Stimulated activated CD4-positive, alpha-beta T cell treated with anti-CD3 and anti-CD28 coated beads, Interleukin-15, amount 100 ng/mL, for 48 hours (primary cell): Measurements from ENCODE around the gene MALRD1.

Experiments used
- DNase-seq, 2 donors: peaks; one replicate each; pipeline ENCODE4 v3.0.0-alpha.2; 2020; ENCODE audit warnings: low read depth in 2 of 2

MALRD1 gene

DNA sequence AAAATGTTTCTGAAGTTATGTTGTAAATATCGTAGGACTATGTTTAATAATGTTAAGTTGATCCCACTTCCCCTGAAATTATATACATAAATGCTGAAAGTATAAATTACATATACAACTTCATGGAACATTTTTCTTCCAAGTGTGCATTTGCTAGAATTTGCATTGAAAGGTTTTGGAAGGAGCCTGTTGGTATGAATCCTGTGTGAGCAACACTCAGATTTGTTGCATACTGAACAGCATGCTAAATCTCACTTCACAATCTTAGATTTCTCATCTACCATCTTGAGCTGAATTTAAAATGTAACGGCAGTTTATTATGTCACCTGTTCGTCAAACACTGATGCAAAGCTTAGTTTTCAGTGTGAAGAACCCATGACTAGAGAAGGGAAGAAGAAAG is 172.6 kb downstream of the MALRD1 start:
- DNase-seq = no peak

DNA sequence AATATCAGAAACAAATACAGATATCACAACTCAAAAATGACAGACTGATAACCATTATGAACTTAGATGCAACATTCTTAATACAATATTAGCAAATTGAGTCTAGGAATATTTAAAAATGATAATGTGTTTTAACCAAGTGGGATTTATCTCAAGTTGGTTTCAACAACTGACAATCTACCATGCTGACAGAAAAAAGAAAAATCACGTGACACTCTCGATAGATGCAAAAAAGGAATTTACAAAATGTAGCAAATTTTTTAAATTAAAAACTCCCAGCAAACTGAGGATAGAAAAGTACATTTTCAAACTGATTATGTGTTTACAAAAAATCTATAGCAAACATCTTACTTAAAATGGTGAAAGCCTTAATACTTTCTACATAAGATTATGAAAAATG is 177.4 kb downstream of the MALRD1 start:
- DNase-seq = no peak

DNA sequence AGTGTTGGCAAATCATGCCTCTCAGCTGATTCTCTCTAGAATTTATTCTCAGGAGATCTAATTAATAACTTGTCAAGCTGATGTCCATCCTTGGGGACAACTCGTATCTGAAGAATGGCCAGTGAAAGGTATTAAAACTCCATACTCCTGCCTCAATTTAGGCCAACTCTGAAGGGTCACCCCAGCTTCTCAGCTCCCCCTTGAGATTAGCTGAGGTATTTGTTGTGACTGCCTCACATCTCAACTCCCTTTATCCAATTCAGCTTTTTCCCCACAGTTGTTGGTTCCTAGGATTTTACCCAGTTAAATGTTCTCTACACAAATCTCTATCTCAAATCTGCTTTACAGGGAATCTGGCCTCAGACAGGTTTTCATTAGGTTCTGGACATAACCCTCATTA is 182.4 kb downstream of the MALRD1 start:
- no peak for DNase-seq

DNA sequence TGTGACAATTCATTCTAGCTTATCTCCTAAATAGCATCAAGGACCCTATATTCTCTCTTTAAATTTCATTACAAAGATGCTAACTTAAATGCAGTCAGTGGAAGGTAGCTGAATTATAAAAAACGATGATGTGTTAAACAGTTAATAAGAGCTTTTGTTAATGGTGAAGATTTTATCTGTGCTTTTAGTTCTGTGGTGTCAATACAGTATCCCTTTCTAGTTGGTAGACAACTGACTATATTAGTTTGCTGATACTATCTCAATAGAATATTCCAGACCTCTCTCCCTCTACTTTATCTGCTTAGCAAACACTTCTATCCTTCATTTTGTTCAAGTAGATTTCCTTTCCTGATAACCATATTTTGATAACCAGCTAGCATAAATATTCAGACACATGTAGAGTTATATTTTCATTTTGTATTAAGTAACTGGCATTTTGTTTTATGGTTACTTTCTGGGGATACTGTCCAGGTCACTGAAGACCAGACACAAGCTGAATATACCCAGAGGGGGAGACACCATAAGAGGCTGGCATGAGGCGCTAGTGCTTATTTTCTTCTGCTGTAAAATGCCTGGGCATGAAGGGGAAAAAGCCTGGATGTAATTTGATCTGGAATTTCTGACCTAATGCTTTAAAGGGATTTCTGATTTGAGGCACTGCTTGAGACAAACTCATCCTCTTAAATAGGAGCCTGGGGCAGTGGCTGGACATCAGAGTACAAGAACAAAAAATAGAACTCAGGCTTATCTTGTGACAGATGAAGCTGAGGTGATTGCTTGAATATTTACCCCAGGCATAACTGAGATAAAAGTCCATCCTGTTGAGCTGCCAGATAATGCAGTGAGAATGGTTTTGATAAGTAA is 197.5 kb downstream of the MALRD1 start:
- DNase-seq = no peak

DNA sequence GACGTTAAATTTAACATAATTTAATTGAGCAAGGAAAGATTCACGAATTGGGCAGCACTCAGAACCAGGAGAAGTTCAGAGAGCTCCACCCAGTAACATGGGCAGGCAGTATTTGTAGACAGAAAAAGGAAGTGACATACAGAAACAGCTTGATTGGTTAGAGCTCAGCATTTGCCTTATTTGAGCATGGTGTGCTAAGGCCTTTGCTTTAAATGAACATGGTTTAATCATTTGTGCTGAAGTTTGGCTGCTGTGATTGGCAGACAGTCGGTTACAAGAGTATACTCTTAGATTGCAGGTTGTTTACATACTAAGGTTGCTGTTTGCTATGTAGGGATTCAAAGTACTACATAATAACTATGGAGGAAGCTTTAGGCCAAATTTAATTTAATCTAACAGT is 199.2 kb downstream of the MALRD1 start:
- DNase-seq = no peak

DNA sequence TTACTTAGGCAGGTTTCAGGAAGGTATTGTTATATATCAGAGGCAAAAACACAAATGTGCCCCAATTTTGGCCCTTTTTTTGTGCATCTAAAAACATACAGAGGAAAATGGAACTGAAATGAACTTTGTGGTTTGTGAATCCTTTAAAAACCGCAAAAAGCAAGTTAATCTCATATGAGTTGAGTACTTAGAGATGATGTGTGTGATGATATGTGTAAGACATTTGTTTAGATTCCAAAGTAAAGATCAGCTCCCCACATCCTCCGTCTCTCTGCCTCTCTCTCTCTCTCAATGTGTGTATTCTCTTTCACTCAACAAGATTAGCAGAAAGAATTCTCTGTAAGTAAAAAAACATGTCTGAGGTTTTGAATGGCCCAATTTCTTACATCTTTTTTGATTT is 201.9 kb downstream of the MALRD1 start:
- DNase-seq = no peak

DNA sequence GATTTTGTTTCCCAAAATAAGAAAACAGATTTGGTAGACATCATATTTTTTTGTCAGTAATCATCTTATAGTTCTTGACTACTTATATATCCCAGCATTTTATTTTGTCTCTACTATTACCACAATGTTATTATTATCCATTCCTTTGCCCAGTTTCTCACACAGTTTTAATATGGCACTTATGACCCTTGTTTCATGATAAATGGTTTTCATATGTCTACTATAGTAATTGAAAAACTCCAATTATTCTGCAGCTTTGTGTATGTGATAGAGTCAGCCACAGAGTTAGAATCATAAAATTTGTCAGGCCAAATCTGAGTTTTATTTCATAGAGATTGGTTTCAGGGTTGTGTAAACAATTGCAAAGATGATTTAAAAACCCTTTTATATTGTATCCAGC is 203.9 kb downstream of the MALRD1 start:
- no peak for DNase-seq

DNA sequence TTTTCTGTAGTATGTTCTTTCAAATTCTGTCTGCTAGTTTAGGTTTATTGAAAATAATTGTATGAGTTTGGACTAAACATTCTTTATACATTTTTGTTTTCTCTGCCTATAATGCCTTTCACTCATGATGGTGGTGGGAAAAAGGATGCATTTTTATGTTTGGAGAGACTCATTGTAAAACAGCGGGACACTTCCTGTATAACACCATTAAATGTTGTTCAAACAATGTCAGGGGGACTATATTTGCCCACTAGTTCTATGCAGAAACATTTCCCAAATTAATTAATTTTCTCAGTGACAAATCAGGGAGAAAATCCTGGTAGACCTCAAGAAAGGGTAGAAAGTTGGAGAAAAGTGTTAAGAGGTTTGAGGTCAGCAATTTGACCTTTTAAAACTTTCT is 207.7 kb downstream of the MALRD1 start:
- no peak for DNase-seq

DNA sequence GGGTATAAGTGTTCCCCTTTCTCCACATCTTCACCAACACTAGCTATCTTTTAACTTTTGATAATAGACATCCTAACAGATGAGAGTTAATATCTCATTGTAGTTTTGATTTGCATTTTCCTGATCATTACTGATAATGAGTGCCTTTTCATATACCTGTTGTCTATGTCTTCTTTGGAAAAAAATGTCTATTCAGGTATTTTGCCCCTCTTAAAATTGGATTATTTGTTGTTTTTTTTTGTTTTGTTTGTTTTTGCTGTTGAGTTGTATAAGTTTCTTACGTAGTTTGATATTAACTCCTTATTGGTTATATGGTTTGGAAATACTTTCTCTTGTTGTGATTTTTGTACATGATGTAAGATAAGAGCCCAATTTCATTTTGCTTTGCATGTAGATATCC is 214.7 kb downstream of the MALRD1 start:
- DNase-seq = no peak

DNA sequence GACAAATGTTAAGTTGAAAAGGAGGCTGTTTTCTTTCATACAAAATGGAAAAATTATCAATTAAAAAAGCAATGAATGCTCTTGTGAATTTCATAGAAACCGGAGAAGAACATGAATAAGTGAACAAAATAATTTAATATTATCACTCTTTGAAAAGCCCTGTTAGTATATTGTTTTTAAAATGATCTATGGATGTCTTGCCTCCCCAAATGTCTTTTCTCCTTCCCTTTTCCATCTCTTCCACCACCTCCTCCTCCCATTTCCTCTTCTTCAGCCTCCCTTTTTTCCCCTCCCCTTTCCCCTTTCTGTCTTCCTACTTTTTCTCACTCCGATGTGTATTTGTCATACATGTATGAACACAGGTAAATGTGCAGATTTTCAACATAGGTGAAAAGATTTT is 234.7 kb downstream of the MALRD1 start:
- DNase-seq = no peak

DNA sequence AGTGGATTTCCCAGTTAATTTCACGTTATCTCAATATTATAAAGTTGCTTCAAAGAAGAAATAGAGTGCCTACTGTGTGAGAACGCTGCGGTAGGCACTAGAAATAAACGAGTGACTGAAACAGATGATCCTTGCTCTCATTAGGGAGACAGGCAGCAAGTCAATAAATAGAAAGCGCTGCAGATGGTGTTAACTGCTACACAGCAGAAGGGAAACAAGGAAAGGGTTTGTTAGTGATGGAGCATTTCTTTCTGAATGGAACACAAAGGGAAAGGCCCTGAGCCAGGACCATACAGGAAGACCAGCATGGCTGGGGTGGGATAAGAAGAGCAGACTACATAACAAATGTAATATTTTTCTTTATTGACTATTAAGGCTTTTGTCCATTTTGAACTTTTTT is 235.2 kb downstream of the MALRD1 start:
- no peak for DNase-seq

DNA sequence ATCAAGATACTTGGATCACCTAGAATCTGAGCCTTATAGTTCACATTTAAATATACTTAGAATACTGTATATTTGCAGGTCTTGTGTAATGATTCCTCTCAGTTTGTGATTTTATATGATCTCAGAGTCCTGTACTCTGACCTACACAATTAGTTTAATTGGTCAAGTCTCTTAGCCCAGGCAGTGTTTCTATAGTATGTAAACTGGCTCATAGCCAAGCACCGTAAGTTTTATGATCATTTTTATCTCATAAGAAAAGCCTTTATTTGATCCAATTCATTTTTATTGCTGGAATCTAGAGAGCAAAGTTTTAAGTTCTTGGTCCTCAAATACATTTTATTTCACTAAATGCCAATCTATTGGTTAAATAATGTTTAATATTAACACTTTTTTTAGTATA is 242.2 kb downstream of the MALRD1 start:
- no peak for DNase-seq

DNA sequence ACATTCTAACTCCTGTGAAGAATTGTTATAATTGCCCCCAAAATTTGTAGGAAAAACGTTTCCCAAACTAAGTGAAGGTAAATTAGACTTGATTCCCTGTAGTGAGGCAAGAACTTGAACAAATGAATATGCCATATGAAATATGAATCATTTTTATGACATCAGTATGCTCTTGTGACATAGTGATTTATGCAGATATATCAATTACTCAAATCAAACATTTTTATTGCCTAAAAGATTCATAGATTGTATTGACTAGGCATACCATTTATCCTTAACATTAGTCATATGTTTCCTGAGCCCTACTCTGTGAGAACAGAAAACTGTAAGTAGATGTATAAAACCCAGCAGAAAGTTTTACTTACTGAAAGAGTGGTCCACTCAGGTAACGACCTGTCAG is 245.6 kb downstream of the MALRD1 start:
- DNase-seq = no peak

DNA sequence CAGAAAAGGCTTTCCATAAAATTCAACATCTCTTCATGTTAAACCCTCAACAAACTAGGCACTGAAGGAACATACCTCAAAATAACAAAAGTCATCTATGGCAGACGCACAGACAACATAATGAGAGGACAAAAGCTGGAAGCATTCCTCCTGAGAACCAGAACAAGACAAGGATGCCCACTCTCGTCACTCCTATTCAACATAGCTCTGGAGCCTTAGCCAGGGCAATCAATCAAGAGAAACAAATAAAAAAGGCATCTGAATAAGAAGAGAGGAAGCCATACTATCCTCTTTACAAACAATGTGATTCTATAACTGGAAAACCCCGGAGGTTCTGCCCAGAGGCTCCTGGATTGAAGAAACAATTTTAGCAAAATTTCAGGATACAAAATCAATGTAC is 251.0 kb downstream of the MALRD1 start:
- DNase-seq = no peak

DNA sequence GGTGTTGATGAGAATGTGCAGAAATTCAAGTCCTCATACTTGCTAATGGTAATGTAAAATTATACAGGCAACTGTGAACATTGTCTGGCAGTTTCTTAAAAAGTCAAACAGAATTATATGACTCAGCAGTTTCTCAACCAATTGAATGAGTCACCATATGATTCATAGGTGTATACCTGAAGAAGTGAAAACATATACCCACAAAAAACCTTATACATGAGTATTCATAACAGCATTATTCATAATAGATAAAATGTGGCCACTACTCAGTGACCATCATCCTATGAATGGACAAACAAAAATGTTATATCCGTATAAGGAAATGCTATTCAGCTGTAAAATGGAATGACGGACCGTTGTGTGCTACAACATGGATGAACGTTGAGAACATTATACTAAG is 253.5 kb downstream of the MALRD1 start:
- DNase-seq = no peak

DNA sequence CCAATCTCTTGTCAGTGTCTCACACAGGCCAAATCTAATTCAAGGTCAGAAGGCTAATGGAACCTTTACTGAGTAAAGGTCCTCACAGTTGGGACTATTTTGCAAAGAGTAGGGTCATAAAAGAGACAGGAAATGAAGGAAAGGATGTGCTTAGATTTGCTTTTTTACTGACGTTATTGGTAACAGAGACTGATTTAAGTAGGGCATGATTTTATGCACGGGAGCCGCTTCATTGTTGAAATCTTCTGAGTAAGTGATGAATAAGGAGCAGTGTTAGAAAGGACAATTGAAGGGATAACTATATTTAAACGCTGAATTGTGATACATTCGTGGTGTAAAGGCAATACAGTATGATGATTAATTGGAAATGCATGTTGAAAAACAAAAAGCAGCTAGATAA is 261.5 kb downstream of the MALRD1 start:
- no peak for DNase-seq

DNA sequence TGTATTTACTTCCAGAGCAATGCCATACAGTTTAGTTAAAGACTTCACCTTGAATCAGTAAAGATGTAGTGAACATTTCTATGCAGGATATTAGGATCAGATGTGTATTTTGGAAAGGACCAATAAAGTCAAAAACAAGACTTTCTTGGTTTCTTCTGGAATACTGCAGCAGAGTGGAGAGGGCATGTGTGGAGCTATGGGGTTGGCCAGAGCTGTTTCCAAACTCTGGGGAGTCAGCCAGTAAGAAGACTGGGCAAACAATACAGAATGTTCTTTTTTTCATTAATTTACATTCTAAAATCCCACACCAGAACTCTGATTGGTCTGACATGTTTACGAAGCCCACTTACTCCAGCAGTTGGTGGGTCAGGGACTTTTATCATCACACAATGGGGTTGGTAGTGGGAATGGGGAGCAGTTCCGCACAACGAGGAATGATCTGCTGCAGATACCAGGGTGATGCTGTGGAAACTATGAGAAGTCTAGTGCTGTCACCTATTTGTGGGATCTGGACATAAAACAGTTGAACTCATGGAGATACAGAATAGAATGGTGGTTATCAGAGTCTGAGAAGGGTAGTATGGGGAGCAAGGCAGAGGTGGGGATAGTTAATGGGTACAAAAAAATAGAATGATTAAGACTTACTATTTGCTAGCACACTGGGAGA is 267.7 kb downstream of the MALRD1 start:
- no peak for DNase-seq

DNA sequence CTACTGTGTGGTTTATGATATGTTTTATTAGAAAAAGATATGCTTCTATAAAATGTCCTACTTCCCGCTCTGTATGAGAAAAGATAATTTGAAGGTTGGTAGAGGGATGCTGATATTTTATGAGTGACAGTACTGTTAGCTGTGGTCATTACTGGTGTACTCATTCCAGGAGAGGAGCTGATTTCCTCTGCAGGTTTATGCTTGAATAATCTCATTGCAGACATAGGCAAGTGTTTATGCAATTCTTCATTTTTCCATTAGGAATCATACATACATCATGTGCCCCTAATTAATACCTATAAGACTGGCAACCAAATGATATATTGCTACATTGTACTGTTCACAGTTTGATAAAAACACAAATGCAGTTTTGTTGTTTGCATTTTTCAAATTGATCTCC is 269.4 kb downstream of the MALRD1 start:
- DNase-seq = no peak

DNA sequence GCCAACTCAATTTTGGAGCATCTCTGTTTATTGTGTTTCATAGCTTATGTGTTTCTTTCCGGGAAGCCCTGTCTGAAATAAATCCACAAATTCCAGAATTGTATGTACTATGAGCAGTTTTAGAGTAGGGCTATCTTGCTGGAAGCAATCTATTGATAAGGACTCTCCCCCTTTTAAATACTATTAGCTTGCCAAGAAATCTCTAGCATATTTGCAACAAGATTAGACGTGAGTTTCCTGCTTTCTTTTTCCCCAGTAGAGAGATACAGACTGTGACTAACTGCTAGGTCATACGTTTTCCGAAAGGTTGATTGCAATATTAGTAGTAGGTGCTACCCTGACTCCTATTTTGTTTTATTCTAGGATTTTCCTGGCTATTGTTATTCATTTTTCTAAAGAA is 277.0 kb downstream of the MALRD1 start:
- DNase-seq = no peak

DNA sequence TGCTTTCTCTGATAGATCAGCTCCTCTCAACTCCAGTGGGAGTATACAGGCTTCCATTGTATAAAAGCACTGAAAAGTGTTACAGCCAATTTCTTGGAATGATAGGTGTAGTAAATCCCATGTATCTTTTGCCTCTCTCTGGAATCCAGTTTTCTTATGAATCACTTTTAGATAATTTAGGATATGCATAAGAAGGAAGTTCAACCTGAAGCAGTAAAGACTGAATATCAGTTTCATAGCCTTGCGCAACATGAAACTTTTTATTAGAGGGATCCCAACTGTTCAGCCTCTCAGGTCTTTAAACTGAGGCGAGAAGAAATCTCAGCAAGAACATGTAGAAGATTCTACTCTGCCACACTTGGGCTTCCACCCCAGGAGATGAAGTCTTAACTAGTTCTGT is 280.0 kb downstream of the MALRD1 start:
- DNase-seq = no peak

DNA sequence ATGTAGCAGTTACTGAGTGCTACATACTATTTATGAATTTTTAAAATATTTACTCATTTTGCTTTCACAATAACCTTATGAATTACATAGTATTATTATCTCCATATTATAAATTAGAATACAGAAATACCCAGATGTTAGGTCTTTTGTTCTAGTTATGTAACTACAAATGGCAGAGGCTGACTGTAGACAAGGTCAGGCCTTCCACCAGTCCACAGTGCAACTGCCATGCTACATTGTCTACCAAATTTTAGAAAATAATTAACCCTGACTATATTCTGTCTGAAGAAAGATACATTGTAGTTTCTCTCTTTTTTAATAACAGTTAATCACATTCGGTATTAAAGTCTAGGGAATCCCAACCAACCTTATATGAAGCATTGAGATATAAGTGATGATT is 280.9 kb downstream of the MALRD1 start:
- DNase-seq = no peak

DNA sequence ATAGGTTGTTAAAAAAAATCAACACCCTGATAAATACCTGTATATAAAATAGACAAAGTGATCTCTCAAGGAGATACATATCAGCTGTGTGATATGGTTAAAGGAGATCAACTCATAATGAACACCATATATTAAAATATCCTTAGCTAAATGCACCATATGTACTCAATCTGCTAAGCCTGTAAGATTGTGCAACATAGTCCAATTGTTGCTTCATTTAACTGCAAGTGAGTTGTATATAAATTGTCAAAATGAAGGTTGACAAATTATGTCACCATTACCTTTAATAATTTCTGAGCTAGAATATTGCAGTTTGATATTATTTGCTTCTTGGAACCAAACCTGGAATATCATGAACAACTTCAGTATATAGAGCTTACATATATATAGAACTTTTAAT is 283.7 kb downstream of the MALRD1 start:
- DNase-seq = no peak

DNA sequence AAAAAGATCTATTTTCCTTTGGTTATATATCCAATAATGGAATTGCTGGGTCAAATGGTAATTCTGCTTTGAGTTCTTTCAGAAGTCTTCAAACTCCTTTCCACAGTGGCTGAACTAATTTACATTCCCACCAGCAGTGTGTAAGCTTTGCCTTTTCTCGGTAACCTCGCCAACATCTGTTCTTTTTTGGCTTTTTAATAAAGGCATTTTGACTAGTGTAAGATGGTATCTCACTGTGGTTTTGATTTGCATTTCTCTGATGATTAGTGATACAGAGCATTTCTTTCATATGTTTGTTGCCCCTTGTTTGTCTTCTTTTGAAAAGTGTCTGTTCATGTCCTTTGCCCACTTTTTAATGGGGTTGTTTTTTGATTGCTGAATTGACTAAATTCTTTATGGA is 285.0 kb downstream of the MALRD1 start:
- DNase-seq = no peak

DNA sequence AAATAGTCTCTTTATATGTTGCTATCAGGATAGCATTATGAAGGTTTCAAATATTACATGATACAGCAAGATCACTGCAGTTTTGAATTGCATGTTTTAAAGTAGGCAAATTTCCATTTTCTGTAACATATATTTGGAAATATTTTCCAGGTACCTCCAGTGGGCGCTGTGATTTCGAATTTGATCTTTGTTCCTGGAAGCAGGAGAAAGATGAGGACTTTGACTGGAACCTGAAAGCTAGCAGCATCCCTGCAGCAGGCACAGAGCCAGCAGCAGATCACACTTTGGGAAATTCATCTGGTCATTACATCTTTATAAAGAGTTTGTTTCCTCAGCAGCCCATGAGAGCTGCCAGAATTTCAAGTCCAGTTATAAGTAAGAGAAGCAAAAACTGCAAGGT is 299.0 kb downstream of the MALRD1 start:
- DNase-seq = no peak
